ENCODE data around the gene FBXO2. TPM values are rescaled to one million over a fixed set of nuclear protein-coding genes. Genes with fewer than 3 reads are reported as not detected.

FBXO2 gene
- total and polyA plus RNA-seq, 9 of the 15 experiments (the other 6 are each of a cell fraction or from before 2014, with no cell fraction given), result 0.04 to 1.9 (median 0.27) TPM

DNA sequence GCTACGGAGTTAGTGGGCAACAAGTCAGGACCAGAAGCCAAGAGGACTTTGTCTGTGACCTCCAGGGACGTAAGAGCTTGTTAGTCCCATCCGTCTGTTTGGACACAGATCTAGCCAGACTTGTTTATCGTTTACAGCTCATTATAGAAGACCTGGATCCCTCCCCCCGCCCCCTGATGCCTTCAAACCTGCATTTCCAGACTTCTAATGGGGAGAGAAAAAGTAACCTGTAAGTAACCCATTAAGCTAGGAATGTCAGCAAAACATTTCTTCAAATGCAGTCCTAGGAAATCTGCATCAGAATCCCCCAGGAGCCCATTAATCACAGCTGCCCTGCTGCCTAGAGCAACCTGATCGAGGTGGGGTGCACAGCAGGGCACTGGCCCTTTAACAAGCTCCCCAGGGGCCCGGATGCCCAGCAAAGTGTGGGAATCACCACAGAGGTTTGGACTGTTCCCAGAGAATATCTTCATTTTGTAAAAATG is 28.1 kb upstream of the FBXO2 start:
- WGBS (ENCODE audit: insufficient coverage, low coverage, missing lambda C conversion rate), result 48% methylated on average over 7 of the region's 7 CpGs
- FAIRE-seq, result no peak
- no peaks in the 10 kb centered on the region; the same call in 1 of the 2 replicates for H4K20me1 ChIP-seq (replicated peaks; ENCODE audit: control insufficient read depth, insufficient read depth, low read length)
- H3K27me3 ChIP-seq (ENCODE audit: control insufficient read depth in 2 of 2, insufficient read depth in 2 of 2, low read length in 2 of 2), result no peaks in the 10 kb centered on the region
- in situ Hi-C loops (cut with MboI), result no loop called here
- no TSS peak for BruUV-seq (replicated peaks)
- CTCF ChIA-PET (ENCODE audit: low intra/inter-chr PET ratio), result no interaction called here
- no peak for ATAC-seq
- peak overlapping the region; percentile 87 for H2AFZ ChIP-seq (ENCODE audit: low read depth, low read length)
- intact Hi-C loops (cut with micrococcal nuclease), result no loop called here
- H3K36me3 ChIP-seq (ENCODE audit: control insufficient read depth, insufficient read depth, low read length), result peaks cover 21% of the 10 kb centered on the region
- TF ChIP-seq CSDE1 (IDR thresholded peaks at IDR 0.05), result no peak
- TF ChIP-seq, protein P1, sequence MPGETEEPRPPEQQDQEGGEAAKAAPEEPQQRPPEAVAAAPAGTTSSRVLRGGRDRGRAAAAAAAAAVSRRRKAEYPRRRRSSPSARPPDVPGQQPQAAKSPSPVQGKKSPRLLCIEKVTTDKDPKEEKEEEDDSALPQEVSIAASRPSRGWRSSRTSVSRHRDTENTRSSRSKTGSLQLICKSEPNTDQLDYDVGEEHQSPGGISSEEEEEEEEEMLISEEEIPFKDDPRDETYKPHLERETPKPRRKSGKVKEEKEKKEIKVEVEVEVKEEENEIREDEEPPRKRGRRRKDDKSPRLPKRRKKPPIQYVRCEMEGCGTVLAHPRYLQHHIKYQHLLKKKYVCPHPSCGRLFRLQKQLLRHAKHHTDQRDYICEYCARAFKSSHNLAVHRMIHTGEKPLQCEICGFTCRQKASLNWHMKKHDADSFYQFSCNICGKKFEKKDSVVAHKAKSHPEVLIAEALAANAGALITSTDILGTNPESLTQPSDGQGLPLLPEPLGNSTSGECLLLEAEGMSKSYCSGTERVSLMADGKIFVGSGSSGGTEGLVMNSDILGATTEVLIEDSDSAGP (CRISPR knock-in tag; IDR thresholded peaks at IDR 0.05), result 0 out of 2 replicates have a peak, but pooled peaks have one; percentile 56
- DNase-seq (ENCODE audit: extremely low read depth in 1 of 4, low spot score in 3 of 4), result no peak
- H3K4me1 ChIP-seq (replicated peaks in 1 of 2; ENCODE audit: control insufficient read depth in 2 of 2, insufficient read depth in 2 of 2, low read length in 2 of 2), result peaks cover 11 to 28% of the 10 kb centered on the region in 2 experiments
- H3K4me3 ChIP-seq, result no peak overlapping the region
- H3K9me1 ChIP-seq (ENCODE audit: control insufficient read depth, insufficient read depth, low read length), result peaks cover 4% of the 10 kb centered on the region
- peaks cover 22% of the 10 kb centered on the region for H3K79me2 ChIP-seq (ENCODE audit: control insufficient read depth, insufficient read depth, low read length)
- H3K27ac ChIP-seq (ENCODE audit: extremely low read depth, low read depth, low read length), result peak overlapping the region; percentile 93; the same call in 1 of the 3 replicates
- POLR2A ChIA-PET, result interaction anchor here (0.7 to 3.3 kb wide), 12 partner anchors 8 to 227 kb away, joined by 3 to 40 read pairs (median 5); no protein-coding TSS in a partner anchor
- no peaks in the 10 kb centered on the region for H3K9me3 ChIP-seq (replicated peaks; ENCODE audit: control insufficient read depth, insufficient read depth, low read depth, low read length)
- peak overlapping the region; percentile 92; the same call in 1 of the 2 replicates for H3K4me2 ChIP-seq (ENCODE audit: insufficient read depth, low read length)
- peak overlapping the region in 1 of 2 experiments; percentile 86; a peak in 2 of 4 replicates for H3K9ac ChIP-seq (ENCODE audit: insufficient read depth in 1 of 2, low read depth in 2 of 2, low read length in 2 of 2)

Measured in K562 (cell line).